Measurements from ENCODE around the gene RPL6.

The RPL6 gene

DNA sequence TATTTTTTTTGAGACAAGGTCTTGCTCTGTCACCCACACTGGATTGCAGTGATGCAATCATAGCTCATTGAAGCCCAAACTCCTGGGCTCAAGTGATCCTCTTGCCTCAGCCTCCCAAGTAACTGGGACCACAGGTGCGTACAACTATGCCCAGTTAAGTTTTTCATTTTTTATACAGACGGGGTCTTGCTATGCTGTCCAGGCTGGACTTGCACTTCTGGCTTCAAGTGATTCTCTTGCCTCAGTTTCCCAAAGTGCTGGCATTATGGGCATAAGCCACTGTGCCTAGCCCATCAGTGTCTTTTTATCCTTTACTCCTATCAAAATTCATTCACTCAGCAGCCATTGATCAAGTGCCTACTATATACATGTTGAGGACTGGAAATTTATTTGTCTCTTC, 18.4 kb upstream of the RPL6 start:
- Histone ChIP-seq H3K9ac (no peak overlapping the region), H3K79me2 (ENCODE audit: insufficient read depth, low read depth) (peaks cover 36% of the 10 kb centered on the region; the same call in 1 of the 2 replicates), H3K27ac (no peak overlapping the region)

GRCh38 chr12:112425582-112426382, 16.4 kb upstream of the RPL6 start:
- Histone ChIP-seq H3K4me2 (no peak overlapping the region), H3K36me3 (ENCODE audit: insufficient read depth) (no peaks in the 10 kb centered on the region), H3K9ac (no peak overlapping the region), H3K27ac (no peak overlapping the region), H3K4me1 (ENCODE audit: low read depth, poor library complexity, severe bottlenecking) (peaks cover 14% of the 10 kb centered on the region), H3K4me3 (IDR thresholded peaks at IDR 0.05; ENCODE audit: insufficient read depth, low read depth, low read length) (no peak overlapping the region), H4K20me1 (ENCODE audit: insufficient read depth) (no peaks in the 10 kb centered on the region; the same call in 1 of the 2 replicates), H3K27me3 (ENCODE audit: insufficient read depth, low read depth) (no peaks in the 10 kb centered on the region), H3K79me2 (ENCODE audit: insufficient read depth, low read depth) (peaks cover 47% of the 10 kb centered on the region; the same call in 1 of the 2 replicates), H2AFZ (ENCODE audit: low read depth) (no peak overlapping the region)
- TF ChIP-seq, protein P1, sequence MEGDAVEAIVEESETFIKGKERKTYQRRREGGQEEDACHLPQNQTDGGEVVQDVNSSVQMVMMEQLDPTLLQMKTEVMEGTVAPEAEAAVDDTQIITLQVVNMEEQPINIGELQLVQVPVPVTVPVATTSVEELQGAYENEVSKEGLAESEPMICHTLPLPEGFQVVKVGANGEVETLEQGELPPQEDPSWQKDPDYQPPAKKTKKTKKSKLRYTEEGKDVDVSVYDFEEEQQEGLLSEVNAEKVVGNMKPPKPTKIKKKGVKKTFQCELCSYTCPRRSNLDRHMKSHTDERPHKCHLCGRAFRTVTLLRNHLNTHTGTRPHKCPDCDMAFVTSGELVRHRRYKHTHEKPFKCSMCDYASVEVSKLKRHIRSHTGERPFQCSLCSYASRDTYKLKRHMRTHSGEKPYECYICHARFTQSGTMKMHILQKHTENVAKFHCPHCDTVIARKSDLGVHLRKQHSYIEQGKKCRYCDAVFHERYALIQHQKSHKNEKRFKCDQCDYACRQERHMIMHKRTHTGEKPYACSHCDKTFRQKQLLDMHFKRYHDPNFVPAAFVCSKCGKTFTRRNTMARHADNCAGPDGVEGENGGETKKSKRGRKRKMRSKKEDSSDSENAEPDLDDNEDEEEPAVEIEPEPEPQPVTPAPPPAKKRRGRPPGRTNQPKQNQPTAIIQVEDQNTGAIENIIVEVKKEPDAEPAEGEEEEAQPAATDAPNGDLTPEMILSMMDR (conservative IDR thresholded peaks at IDR 0.05; ENCODE audit: low read depth, low read length): no peak

More for the DNA sequence above, 18.4 kb upstream of the RPL6 start:
- Histone ChIP-seq H2AFZ (ENCODE audit: low read depth) (no peak overlapping the region), H3K36me3 (ENCODE audit: insufficient read depth) (no peaks in the 10 kb centered on the region), H3K4me1 (ENCODE audit: low read depth, poor library complexity, severe bottlenecking) (no peaks in the 10 kb centered on the region), H3K4me2 (no peak overlapping the region), H4K20me1 (ENCODE audit: insufficient read depth) (no peaks in the 10 kb centered on the region), H3K4me3 (IDR thresholded peaks at IDR 0.05; ENCODE audit: insufficient read depth, low read depth, low read length) (no peak overlapping the region), H3K27me3 (ENCODE audit: insufficient read depth, low read depth) (no peaks in the 10 kb centered on the region)
- TF ChIP-seq, protein P1 (conservative IDR thresholded peaks at IDR 0.05; ENCODE audit: low read depth, low read length): no peak

DNA sequence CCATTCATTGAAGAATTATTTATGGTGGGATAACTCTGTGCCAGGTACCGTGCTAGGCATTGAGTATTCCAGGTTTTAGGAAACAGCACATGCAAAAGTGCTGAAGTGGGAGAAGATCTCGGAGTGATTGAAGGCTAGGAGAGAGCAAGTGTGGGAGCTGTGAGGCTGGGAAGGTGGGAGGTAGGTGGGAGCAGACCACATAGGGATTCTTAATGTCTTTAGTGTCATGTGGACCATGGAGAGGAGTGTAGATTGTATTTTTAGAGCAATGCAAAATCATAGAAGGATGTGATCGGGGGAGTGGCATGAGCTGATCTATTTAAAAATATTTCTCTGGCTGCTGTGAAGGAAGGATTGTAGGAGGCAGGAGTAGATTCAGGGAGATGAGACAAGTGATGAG, 14.7 kb upstream of the RPL6 start:
- H3K27me3 ChIP-seq (ENCODE audit: insufficient read depth, low read depth): no peaks in the 10 kb centered on the region
- no peak overlapping the region for H3K9ac ChIP-seq
- TF ChIP-seq, protein P1 (conservative IDR thresholded peaks at IDR 0.05; ENCODE audit: low read depth, low read length): no peak
- peaks cover 25% of the 10 kb centered on the region for H3K4me1 ChIP-seq (ENCODE audit: low read depth, poor library complexity, severe bottlenecking)
- H3K4me2 ChIP-seq: no peak overlapping the region
- no peaks in the 10 kb centered on the region; the same call in 1 of the 2 replicates for H4K20me1 ChIP-seq (ENCODE audit: insufficient read depth)
- H3K36me3 ChIP-seq (ENCODE audit: insufficient read depth): no peaks in the 10 kb centered on the region
- H3K79me2 ChIP-seq (ENCODE audit: insufficient read depth, low read depth): peaks cover 56% of the 10 kb centered on the region
- H2AFZ ChIP-seq (ENCODE audit: low read depth): no peak overlapping the region
- H3K27ac ChIP-seq: no peak overlapping the region
- H3K4me3 ChIP-seq (IDR thresholded peaks at IDR 0.05; ENCODE audit: insufficient read depth, low read depth, low read length): no peak overlapping the region

DNA sequence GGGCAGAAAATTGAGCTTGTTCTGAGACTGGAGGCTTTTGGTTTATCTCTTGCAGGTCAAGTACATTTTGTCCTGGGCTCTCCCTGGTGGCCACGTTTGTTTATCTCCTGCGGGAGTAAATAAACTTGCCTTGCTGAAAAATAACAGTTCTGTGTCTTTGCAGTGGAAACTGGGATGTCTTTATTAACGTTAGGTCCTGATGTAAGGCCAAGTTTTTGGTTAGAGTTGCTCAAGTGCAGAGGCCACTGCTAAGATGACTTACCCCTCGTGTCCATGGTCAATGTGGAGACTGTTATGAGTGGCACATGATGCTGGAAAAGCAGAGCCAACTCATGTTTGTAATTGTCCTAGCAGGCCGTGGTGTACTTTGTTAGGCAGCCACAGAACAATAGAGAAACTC, 13.1 kb upstream of the RPL6 start:
- TF ChIP-seq, protein P1 (conservative IDR thresholded peaks at IDR 0.05; ENCODE audit: low read depth, low read length): no peak
- Histone ChIP-seq H3K4me2 (no peak overlapping the region), H3K9ac (no peak overlapping the region), H4K20me1 (ENCODE audit: insufficient read depth) (no peaks in the 10 kb centered on the region; the same call in 1 of the 2 replicates), H3K79me2 (ENCODE audit: insufficient read depth, low read depth) (peaks cover 56% of the 10 kb centered on the region), H3K36me3 (ENCODE audit: insufficient read depth) (no peaks in the 10 kb centered on the region), H3K27me3 (ENCODE audit: insufficient read depth, low read depth) (no peaks in the 10 kb centered on the region), H2AFZ (ENCODE audit: low read depth) (no peak overlapping the region), H3K4me1 (ENCODE audit: low read depth, poor library complexity, severe bottlenecking) (peaks cover 25% of the 10 kb centered on the region), H3K27ac (no peak overlapping the region), H3K4me3 (IDR thresholded peaks at IDR 0.05; ENCODE audit: insufficient read depth, low read depth, low read length) (no peak overlapping the region)
